Liver (tissue), 9 donors: ENCODE measurements around the gene OLA1. TPM values are rescaled to one million over a fixed set of nuclear protein-coding genes. Genes with fewer than 3 reads are reported as not detected.

Source experiments
- DNase-seq: peaks from one replicate; pipeline ENCODE4 v3.0.0-alpha.2; 2017; ENCODE audit warnings: low spot score
- H3K27ac ChIP-seq, 2 donors: one replicate each; pipeline ENCODE4 v1.7.0; 2013; ENCODE audit warnings: inconsistent platforms in 2 of 2, low read length in 2 of 2, control low read depth in 1 of 2, low read depth in 1 of 2, mild to moderate bottlenecking in 1 of 2
- H3K27me3 ChIP-seq, 4 donors: one replicate each; pipeline versions ENCODE4 v1.6.1 to v1.7.0; 2013; ENCODE audit warnings: low read length in 3 of 4, inconsistent platforms in 1 of 4, mild to moderate bottlenecking in 1 of 4, moderate library complexity in 1 of 4; ENCODE audit not compliant: control insufficient read depth in 4 of 4, insufficient read depth in 4 of 4
- H3K36me3 ChIP-seq, 4 donors: one replicate each; pipeline versions ENCODE4 v1.6.1 to v1.7.0; 2013; ENCODE audit warnings: low read length in 3 of 4, mild to moderate bottlenecking in 3 of 4, low read depth in 1 of 4, moderate library complexity in 1 of 4; ENCODE audit not compliant: control insufficient read depth in 4 of 4, insufficient read depth in 3 of 4
- H3K4me1 ChIP-seq, 4 donors: one replicate each; pipeline versions ENCODE4 v1.6.1 to v1.7.0; 2013; ENCODE audit warnings: low read length in 3 of 4, mild to moderate bottlenecking in 3 of 4, moderate library complexity in 1 of 4; ENCODE audit not compliant: control insufficient read depth in 4 of 4, insufficient read depth in 4 of 4
- H3K4me3 ChIP-seq, 3 donors: one replicate each; pipeline versions ENCODE4 v1.6.1 to v1.7.0; 2013; ENCODE audit warnings: low read length in 3 of 3, control low read depth in 1 of 3, low read depth in 1 of 3, mild to moderate bottlenecking in 1 of 3
- H3K9ac ChIP-seq, 2 donors: one replicate each; pipeline ENCODE4 v1.7.0; 2013; ENCODE audit warnings: low read length in 2 of 2, mild to moderate bottlenecking in 2 of 2, moderate library complexity in 2 of 2, control low read depth in 1 of 2, low read depth in 1 of 2
- H3K9me3 ChIP-seq, 4 donors: one replicate each; pipeline versions ENCODE4 v1.6.1 to v1.7.0; 2013; ENCODE audit warnings: low read length in 3 of 4; ENCODE audit not compliant: control insufficient read depth in 4 of 4
- ATF3 ChIP-seq: IDR thresholded peaks from 2 replicates; pipeline ENCODE4 v1.6.1; 2016; ENCODE audit warnings: antibody characterized with exemption
- CTCF ChIP-seq: fragments of 150-350 bp; IDR thresholded peaks from 2 replicates; pipeline ENCODE4 v1.5.1; 2017; ENCODE audit warnings: improper control_type of control experiment, low read depth, low read length; ENCODE audit not compliant: missing input control
- EGR1 ChIP-seq, 2 donors: IDR thresholded peaks; 2 replicates each; pipeline ENCODE4 v1.6.1; 2016 to 2018; ENCODE audit warnings: antibody characterized with exemption in 2 of 2, low read depth in 2 of 2
- FOXA1 ChIP-seq: IDR thresholded peaks from 2 replicates; pipeline ENCODE4 v1.6.1; 2016; ENCODE audit warnings: antibody characterized with exemption
- FOXA2 ChIP-seq: IDR thresholded peaks from 2 replicates; pipeline ENCODE4 v1.6.1; 2016; ENCODE audit warnings: antibody characterized with exemption
- GABPA ChIP-seq, 2 donors: IDR thresholded peaks in 1 of 2; conservative IDR thresholded peaks in 1 of 2; 2 replicates each; pipeline ENCODE4 v1.6.1; 2016; ENCODE audit warnings: antibody characterized with exemption in 2 of 2, mild to moderate bottlenecking in 1 of 2, moderate library complexity in 1 of 2
- HNF4A ChIP-seq, 2 donors: conservative IDR thresholded peaks; 2 replicates each; pipeline ENCODE4 v1.6.1; 2016; ENCODE audit warnings: antibody characterized with exemption in 2 of 2, mild to moderate bottlenecking in 2 of 2
- HNF4G ChIP-seq: IDR thresholded peaks from 2 replicates; pipeline ENCODE4 v1.6.1; 2016; ENCODE audit warnings: antibody characterized with exemption
- JUND ChIP-seq, 2 donors: IDR thresholded peaks; 2 replicates each; pipeline ENCODE4 v1.6.1; 2016; ENCODE audit warnings: antibody characterized with exemption in 2 of 2
- NR2F2 ChIP-seq: IDR thresholded peaks from 2 replicates; pipeline ENCODE4 v1.6.1; 2016; ENCODE audit warnings: antibody characterized with exemption
- RAD21 ChIP-seq, 2 donors: IDR thresholded peaks; 2 replicates each; pipeline ENCODE4 v1.6.1; 2016; ENCODE audit warnings: antibody characterized with exemption in 2 of 2, mild to moderate bottlenecking in 2 of 2
- REST ChIP-seq: IDR thresholded peaks from 2 replicates; pipeline ENCODE4 v1.6.1; 2016; ENCODE audit warnings: antibody characterized with exemption, mild to moderate bottlenecking
- RXRA ChIP-seq, 2 donors: IDR thresholded peaks; 2 replicates each; pipeline ENCODE4 v1.6.1; 2017 to 2018; ENCODE audit warnings: antibody characterized with exemption in 2 of 2, mild to moderate bottlenecking in 1 of 2
- SP1 ChIP-seq: IDR thresholded peaks from 2 replicates; pipeline ENCODE4 v1.6.1; 2018; ENCODE audit warnings: antibody characterized with exemption, mild to moderate bottlenecking
- TAF1 ChIP-seq: conservative IDR thresholded peaks from 2 replicates; pipeline ENCODE4 v1.6.1; 2016; ENCODE audit warnings: antibody characterized with exemption, mild to moderate bottlenecking
- YY1 ChIP-seq: IDR thresholded peaks from 2 replicates; pipeline ENCODE4 v1.6.1; 2016; ENCODE audit warnings: antibody characterized with exemption, mild to moderate bottlenecking
- WGBS: extraction: QIAGEN DNeasy Blood & Tissue Kit; methylation state at CpG from one replicate; pipeline ENCODE4 v1.1.7; 2013; 5-methylcytosine and 5-hydroxymethylcytosine counted together
- polyA plus RNA-seq, 2 donors: library from polyadenylated mRNA; stranded (reverse) in 1 of 2; unstranded in 1 of 2; fragments of 200-250 nt in 1 of 2; fragments of >200 nt in 1 of 2; fragmentation: Nextera tagmentation in 1 of 2; extraction: Ambion mirVana in 1 of 2; gene quantifications; one replicate each; pipeline versions ENCODE4 v1.2.1 to v1.2.3, GENCODE V29; 2013 to 2015
- total RNA-seq, 2 donors: library from RNA; depleted of rRNA; stranded (reverse); fragments of >200 nt; gene quantifications; one replicate each; pipeline ENCODE4 v1.2.3, GENCODE V29; 2014
- TF ChIP-seq, protein P1 (sequence below): IDR thresholded peaks from 2 replicates; pipeline ENCODE4 v1.6.1; 2016; ENCODE audit warnings: antibody characterized with exemption
- TF ChIP-seq, protein P2 (sequence below): IDR thresholded peaks from 2 replicates; pipeline ENCODE4 v1.6.1; 2016; ENCODE audit warnings: antibody characterized with exemption
- donor health status: healthy.
- donor health status: healthy.
- donor health status: healthy.
- donor health status: healthy.
- donor health status: healthy.

OLA1 gene
- total and polyA plus RNA-seq, 4 donors: 23.4 to 38.1 (median 32.3) TPM

GRCh38 chr2:174224125-174224524 is 24.2 kb downstream of the OLA1 start:
- no peak overlapping the region for H3K4me3 ChIP-seq
- no peak overlapping the region for H3K9ac ChIP-seq
- no peak for DNase-seq
- H3K36me3 ChIP-seq: peaks cover 0 to 5% (median 2%) of the 10 kb centered on the region in 4 donors
- no peak for TF ChIP-seq NR2F2
- no peak for TF ChIP-seq HNF4A (conservative IDR thresholded peaks at IDR 0.05)
- no peak for TF ChIP-seq SP1
- TF ChIP-seq FOXA2: no peak
- TF ChIP-seq RAD21 (IDR thresholded peaks at IDR 0.05): no peak
- TF ChIP-seq ATF3: no peak
- TF ChIP-seq REST: no peak
- no peak for TF ChIP-seq JUND (IDR thresholded peaks at IDR 0.05)
- H3K4me1 ChIP-seq: no peaks in the 10 kb centered on the region
- WGBS: 98% methylated on average over 5 of the region's 5 CpGs
- H3K27ac ChIP-seq: no peak overlapping the region
- H3K27me3 ChIP-seq: no peaks in the 10 kb centered on the region
- no peaks in the 10 kb centered on the region for H3K9me3 ChIP-seq

DNA sequence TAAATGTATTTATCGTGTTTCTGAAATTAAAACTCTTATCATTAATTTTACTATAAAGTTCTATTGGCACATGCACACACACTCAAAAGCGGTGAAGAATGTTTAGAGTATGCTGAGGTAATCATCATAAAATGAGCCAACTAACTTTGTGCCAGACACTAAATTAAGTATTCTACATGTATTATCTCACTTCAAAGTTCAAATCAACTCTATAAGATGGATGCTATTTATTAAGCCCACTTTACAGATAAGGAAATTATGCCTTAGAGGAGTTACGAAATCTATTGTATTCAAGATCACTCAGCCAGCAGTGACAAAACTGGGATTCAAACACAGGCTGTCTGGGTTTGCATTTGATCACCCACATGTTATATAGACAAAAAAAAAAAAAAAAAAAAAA is 24.9 kb downstream of the OLA1 start:
- no peak overlapping the region for H3K4me3 ChIP-seq

More for the DNA sequence above, 24.9 kb downstream of the OLA1 start:
- Histone ChIP-seq H3K9ac (no peak overlapping the region), H3K27ac (no peak overlapping the region), H3K4me1 (no peaks in the 10 kb centered on the region), H3K9me3 (no peaks in the 10 kb centered on the region), H3K27me3 (no peaks in the 10 kb centered on the region), H3K36me3 (peaks cover 0 to 5% (median 2%) of the 10 kb centered on the region in 4 donors)
- TF ChIP-seq FOXA1: no peak
- TF ChIP-seq, protein P1, sequence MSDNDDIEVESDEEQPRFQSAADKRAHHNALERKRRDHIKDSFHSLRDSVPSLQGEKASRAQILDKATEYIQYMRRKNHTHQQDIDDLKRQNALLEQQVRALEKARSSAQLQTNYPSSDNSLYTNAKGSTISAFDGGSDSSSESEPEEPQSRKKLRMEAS: no peak
- no peak for TF ChIP-seq GABPA (IDR thresholded peaks at IDR 0.05 in 1 of 2, conservative IDR thresholded peaks at IDR 0.05 in 1 of 2)
- no peak for TF ChIP-seq HNF4A (conservative IDR thresholded peaks at IDR 0.05)
- TF ChIP-seq YY1: no peak
- TF ChIP-seq NR2F2: no peak
- TF ChIP-seq ATF3: no peak
- no peak for TF ChIP-seq REST
- TF ChIP-seq, protein P2, sequence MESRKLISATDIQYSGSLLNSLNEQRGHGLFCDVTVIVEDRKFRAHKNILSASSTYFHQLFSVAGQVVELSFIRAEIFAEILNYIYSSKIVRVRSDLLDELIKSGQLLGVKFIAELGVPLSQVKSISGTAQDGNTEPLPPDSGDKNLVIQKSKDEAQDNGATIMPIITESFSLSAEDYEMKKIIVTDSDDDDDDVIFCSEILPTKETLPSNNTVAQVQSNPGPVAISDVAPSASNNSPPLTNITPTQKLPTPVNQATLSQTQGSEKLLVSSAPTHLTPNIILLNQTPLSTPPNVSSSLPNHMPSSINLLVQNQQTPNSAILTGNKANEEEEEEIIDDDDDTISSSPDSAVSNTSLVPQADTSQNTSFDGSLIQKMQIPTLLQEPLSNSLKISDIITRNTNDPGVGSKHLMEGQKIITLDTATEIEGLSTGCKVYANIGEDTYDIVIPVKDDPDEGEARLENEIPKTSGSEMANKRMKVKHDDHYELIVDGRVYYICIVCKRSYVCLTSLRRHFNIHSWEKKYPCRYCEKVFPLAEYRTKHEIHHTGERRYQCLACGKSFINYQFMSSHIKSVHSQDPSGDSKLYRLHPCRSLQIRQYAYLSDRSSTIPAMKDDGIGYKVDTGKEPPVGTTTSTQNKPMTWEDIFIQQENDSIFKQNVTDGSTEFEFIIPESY: no peak
- no peak for TF ChIP-seq EGR1 (IDR thresholded peaks at IDR 0.05; ENCODE audit: low read depth in 2 of 2)
- no peak for TF ChIP-seq RAD21 (IDR thresholded peaks at IDR 0.05)
- no peak for TF ChIP-seq TAF1
- no peak for TF ChIP-seq RXRA (IDR thresholded peaks at IDR 0.05)
- no peak for TF ChIP-seq FOXA2
- no peak for TF ChIP-seq SP1
- no peak for TF ChIP-seq JUND (IDR thresholded peaks at IDR 0.05)
- no peak for TF ChIP-seq CTCF
- TF ChIP-seq HNF4G: no peak
- 98% methylated on average over 3 of the region's 3 CpGs for WGBS
- no peak for DNase-seq
